Measurements from ENCODE around the gene AQP2. TPM values are rescaled to one million over a fixed set of nuclear protein-coding genes. Genes with fewer than 3 reads are reported as not detected.

Gene AQP2
- total RNA-seq, 1 experiment from 2014 or later: not detected

- Mint-ChIP-seq H3K27me3 (ENCODE audit: insufficient read depth, unreplicated experiment) (peaks cover 41% of the 10 kb centered on the region), H3K27ac (ENCODE audit: low read depth, unreplicated experiment) (no peak overlapping the region), H3K4me3 (ENCODE audit: unreplicated experiment) (no peak overlapping the region), H3K36me3 (ENCODE audit: insufficient read depth, unreplicated experiment) (no peaks in the 10 kb centered on the region), H3K9me3 (ENCODE audit: unreplicated experiment) (no peaks in the 10 kb centered on the region), H3K4me1 (ENCODE audit: insufficient read depth, unreplicated experiment) (no peaks in the 10 kb centered on the region)
- POLR2A ChIA-PET: no interaction called here
- CTCF ChIA-PET: no interaction called here
- BruUV-seq (replicated peaks): no TSS peak
- TF ChIP-seq, protein P1, sequence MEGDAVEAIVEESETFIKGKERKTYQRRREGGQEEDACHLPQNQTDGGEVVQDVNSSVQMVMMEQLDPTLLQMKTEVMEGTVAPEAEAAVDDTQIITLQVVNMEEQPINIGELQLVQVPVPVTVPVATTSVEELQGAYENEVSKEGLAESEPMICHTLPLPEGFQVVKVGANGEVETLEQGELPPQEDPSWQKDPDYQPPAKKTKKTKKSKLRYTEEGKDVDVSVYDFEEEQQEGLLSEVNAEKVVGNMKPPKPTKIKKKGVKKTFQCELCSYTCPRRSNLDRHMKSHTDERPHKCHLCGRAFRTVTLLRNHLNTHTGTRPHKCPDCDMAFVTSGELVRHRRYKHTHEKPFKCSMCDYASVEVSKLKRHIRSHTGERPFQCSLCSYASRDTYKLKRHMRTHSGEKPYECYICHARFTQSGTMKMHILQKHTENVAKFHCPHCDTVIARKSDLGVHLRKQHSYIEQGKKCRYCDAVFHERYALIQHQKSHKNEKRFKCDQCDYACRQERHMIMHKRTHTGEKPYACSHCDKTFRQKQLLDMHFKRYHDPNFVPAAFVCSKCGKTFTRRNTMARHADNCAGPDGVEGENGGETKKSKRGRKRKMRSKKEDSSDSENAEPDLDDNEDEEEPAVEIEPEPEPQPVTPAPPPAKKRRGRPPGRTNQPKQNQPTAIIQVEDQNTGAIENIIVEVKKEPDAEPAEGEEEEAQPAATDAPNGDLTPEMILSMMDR (IDR thresholded peaks at IDR 0.05; ENCODE audit: unreplicated experiment): no peak
- no peak for DNase-seq (ENCODE audit: unreplicated experiment)
- intact Hi-C loops (cut with micrococcal nuclease): no loop called here
Observed at GRCh38 chr12:49902399-49903350, 47.9 kb upstream of the AQP2 start.

GRCh38 chr12:49903351-49903699 lies 47.2 kb upstream of the AQP2 start:
- ChIA-PET POLR2A (no interaction called here), CTCF (no interaction called here)
- Mint-ChIP-seq H3K4me3 (ENCODE audit: unreplicated experiment) (no peak overlapping the region), H3K27me3 (ENCODE audit: insufficient read depth, unreplicated experiment) (peaks cover 41% of the 10 kb centered on the region), H3K4me1 (ENCODE audit: insufficient read depth, unreplicated experiment) (no peaks in the 10 kb centered on the region), H3K36me3 (ENCODE audit: insufficient read depth, unreplicated experiment) (no peaks in the 10 kb centered on the region), H3K9me3 (ENCODE audit: unreplicated experiment) (no peaks in the 10 kb centered on the region), H3K27ac (ENCODE audit: low read depth, unreplicated experiment) (no peak overlapping the region)
- TF ChIP-seq, protein P1 (IDR thresholded peaks at IDR 0.05; ENCODE audit: unreplicated experiment): no peak
- BruUV-seq (replicated peaks): no TSS peak
- DNase-seq (ENCODE audit: unreplicated experiment): no peak
- intact Hi-C loops (cut with micrococcal nuclease): no loop called here

DNA sequence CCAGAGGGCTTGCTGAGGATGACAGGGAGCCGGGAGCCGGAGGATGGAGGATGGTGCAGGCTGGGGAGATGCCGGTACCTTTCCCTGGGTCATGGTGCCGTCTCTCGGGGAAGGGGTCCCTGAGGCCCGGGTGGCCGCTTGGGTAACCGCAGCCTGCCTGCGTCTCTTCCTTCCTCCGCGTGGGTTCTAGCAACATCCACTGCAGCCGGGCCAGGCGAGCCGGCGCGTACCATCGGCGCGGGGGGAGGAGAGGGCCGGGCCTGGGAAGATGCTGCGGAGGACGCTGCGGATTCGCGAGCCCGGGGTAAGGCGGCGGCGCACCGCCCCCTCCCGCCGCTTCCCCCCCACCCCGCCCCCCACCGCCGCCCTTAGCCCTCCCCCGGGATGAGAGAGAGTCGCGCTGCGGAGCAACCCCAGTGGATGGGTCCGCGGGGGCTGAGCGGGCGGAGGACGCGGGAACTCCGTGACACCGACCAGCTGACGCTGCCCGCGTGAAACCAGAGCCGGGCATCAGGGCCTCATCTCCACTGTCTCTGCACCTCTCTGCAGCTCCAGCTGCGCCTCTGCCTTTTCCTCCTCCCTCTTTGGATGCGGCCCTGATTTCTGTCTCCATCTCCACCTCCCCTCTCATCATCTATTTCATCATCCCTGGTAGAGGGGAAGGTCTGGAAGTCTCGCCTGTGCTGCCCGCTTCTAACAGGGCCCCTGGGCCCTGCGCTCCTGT lies 46.7 kb upstream of the AQP2 start, which contains the start of gene FAIM2:
FAIM2 (minus strand) TSS at position 201 of the 724 bp plus-strand sequence; CDS start at position 93, 108 bp downstream.
- no peak within 1 kb of the TSS for H3K4me3 Mint-ChIP-seq (ENCODE audit: unreplicated experiment)
- CTCF ChIA-PET: interaction anchor here (1.0 to 1.2 kb wide), 2 partner anchors 40 to 42 kb away, joined by 3 read pairs; no protein-coding TSS in a partner anchor

More for the DNA sequence above, 46.7 kb upstream of the AQP2 start, which contains the start of gene FAIM2:
- no peaks in the 10 kb centered on the region for H3K36me3 Mint-ChIP-seq (ENCODE audit: insufficient read depth, unreplicated experiment)
- no peaks in the 10 kb centered on the region for H3K4me1 Mint-ChIP-seq (ENCODE audit: insufficient read depth, unreplicated experiment)
- intact Hi-C loops (cut with micrococcal nuclease): no loop called here
- no TSS peak for BruUV-seq (replicated peaks)
- TF ChIP-seq, protein P1 (IDR thresholded peaks at IDR 0.05; ENCODE audit: unreplicated experiment): no peak
- H3K9me3 Mint-ChIP-seq (ENCODE audit: unreplicated experiment): no peaks in the 10 kb centered on the region
- DNase-seq (ENCODE audit: unreplicated experiment): no peak
- POLR2A ChIA-PET: no interaction called here
- H3K27me3 Mint-ChIP-seq (ENCODE audit: insufficient read depth, unreplicated experiment): peaks cover 41% of the 10 kb centered on the region
- H3K27ac Mint-ChIP-seq (ENCODE audit: low read depth, unreplicated experiment): no peak within 1 kb of the TSS
